H9 (cell line): ENCODE data around the gene RHOJ. TPM values are rescaled to one million over a fixed set of nuclear protein-coding genes. Genes with fewer than 3 reads are reported as not detected.

Source experiments
- DNase-seq: peaks from one replicate; pipeline ENCODE4 v3.0.0-alpha.2; 2017
- H2AFZ ChIP-seq: one replicate; pipeline ENCODE4 v1.6.1; 2013; ENCODE audit warnings: mild to moderate bottlenecking, low read length, control low read depth, moderate library complexity
- H2AK5ac ChIP-seq: 2 replicates; pipeline ENCODE4 v1.6.1; 2013; ENCODE audit warnings: low read length, control low read depth, mixed read lengths; ENCODE audit not compliant: insufficient read length
- H2BK120ac ChIP-seq: one replicate; pipeline ENCODE4 v1.6.1; 2013; ENCODE audit warnings: low read depth, mild to moderate bottlenecking, low read length, control low read depth, inconsistent platforms; ENCODE audit not compliant: poor library complexity, severe bottlenecking
- H2BK12ac ChIP-seq: 2 replicates; pipeline ENCODE4 v1.6.1; 2013; ENCODE audit warnings: low read length, control low read depth, mixed read lengths, low read depth; ENCODE audit not compliant: insufficient read length
- H2BK15ac ChIP-seq: 2 replicates; pipeline ENCODE4 v1.6.1; 2013; ENCODE audit warnings: low read depth, low read length, control low read depth
- H2BK20ac ChIP-seq: one replicate; pipeline ENCODE4 v1.6.1; 2013; ENCODE audit warnings: low read depth, mild to moderate bottlenecking, low read length, control low read depth, inconsistent platforms; ENCODE audit not compliant: poor library complexity, severe bottlenecking
- H2BK5ac ChIP-seq: 2 replicates; pipeline ENCODE4 v1.6.1; 2013; ENCODE audit warnings: low read length, control low read depth, mixed read lengths; ENCODE audit not compliant: insufficient read length
- H3K14ac ChIP-seq: 2 replicates; pipeline ENCODE4 v1.6.1; 2013; ENCODE audit warnings: low read length, control low read depth; ENCODE audit not compliant: insufficient read depth
- H3K18ac ChIP-seq: 2 replicates; pipeline ENCODE4 v1.6.1; 2013; ENCODE audit warnings: low read depth, mild to moderate bottlenecking, mixed read lengths, low read length, control low read depth; ENCODE audit not compliant: insufficient read length
- H3K23ac ChIP-seq: 2 replicates; pipeline ENCODE4 v1.6.1; 2013; ENCODE audit warnings: low read length, control low read depth, mixed read lengths, low read depth; ENCODE audit not compliant: insufficient read length
- H3K23me2 ChIP-seq: 2 replicates; pipeline ENCODE4 v1.6.1; 2013; ENCODE audit warnings: low read depth, mild to moderate bottlenecking, mixed read lengths, low read length, control low read depth; ENCODE audit not compliant: insufficient read length, poor library complexity, severe bottlenecking
- H3K27ac ChIP-seq: 2 replicates; pipeline ENCODE4 v1.5.1; 2013; ENCODE audit warnings: low read length, control low read depth, mixed read lengths, low read depth; ENCODE audit not compliant: insufficient read length
- H3K27me3 ChIP-seq: 2 replicates; pipeline ENCODE4 v1.6.1; 2013; ENCODE audit warnings: low read length, control low read depth, inconsistent platforms; ENCODE audit not compliant: insufficient read depth
- H3K4ac ChIP-seq: 2 replicates; pipeline ENCODE4 v1.6.1; 2013; ENCODE audit warnings: low read depth, mild to moderate bottlenecking, control low read depth, inconsistent platforms, low read length, moderate library complexity
- H3K4me1 ChIP-seq: 2 replicates; pipeline ENCODE4 v1.6.1; 2013; ENCODE audit warnings: low read length, control low read depth, inconsistent platforms; ENCODE audit not compliant: insufficient read depth
- H3K4me2 ChIP-seq: 2 replicates; pipeline ENCODE4 v1.6.1; 2013; ENCODE audit warnings: low read length, control low read depth, mixed read lengths; ENCODE audit not compliant: insufficient read length, insufficient read depth
- H3K56ac ChIP-seq: 2 replicates; pipeline ENCODE4 v1.6.1; 2013; ENCODE audit warnings: low read depth, mild to moderate bottlenecking, mixed read lengths, low read length, control low read depth; ENCODE audit not compliant: insufficient read length
- H3K79me1 ChIP-seq: 2 replicates; pipeline ENCODE4 v1.6.1; 2013; ENCODE audit warnings: low read depth, mild to moderate bottlenecking, moderate library complexity, low read length, control low read depth, inconsistent platforms; ENCODE audit not compliant: insufficient read depth, poor library complexity, severe bottlenecking
- H3K79me2 ChIP-seq: 2 replicates; pipeline ENCODE4 v1.6.1; 2013; ENCODE audit warnings: low read length, control low read depth, inconsistent platforms; ENCODE audit not compliant: insufficient read depth
- H3K9ac ChIP-seq: 2 replicates; pipeline ENCODE4 v1.6.1; 2013; ENCODE audit warnings: low read length, control low read depth, mixed read lengths; ENCODE audit not compliant: insufficient read length; ENCODE audit errors: extremely low read depth
- H3K9me3 ChIP-seq: one replicate; pipeline ENCODE4 v1.6.1; 2013; ENCODE audit warnings: low read depth, low read length, inconsistent platforms; ENCODE audit not compliant: control insufficient read depth
- H3T11ph ChIP-seq: one replicate; pipeline ENCODE4 v1.6.1; 2013; ENCODE audit warnings: mild to moderate bottlenecking, low read length, control low read depth, inconsistent platforms
- H4K20me1 ChIP-seq: one replicate; pipeline ENCODE4 v1.6.1; 2013; ENCODE audit not compliant: control insufficient read depth, insufficient read length, insufficient read depth
- H4K5ac ChIP-seq: 2 replicates; pipeline ENCODE4 v1.6.1; 2013; ENCODE audit warnings: low read depth, mild to moderate bottlenecking, mixed read lengths, low read length, control low read depth; ENCODE audit not compliant: insufficient read length
- H4K8ac ChIP-seq: replicated peaks from 2 replicates; pipeline ENCODE4 v1.6.1; 2013; ENCODE audit warnings: low read length, control low read depth, mixed read lengths, low read depth; ENCODE audit not compliant: insufficient read length
- H4K91ac ChIP-seq: 2 replicates; pipeline ENCODE4 v1.6.1; 2013; ENCODE audit warnings: low read depth, mild to moderate bottlenecking, moderate library complexity, mixed read lengths, low read length, control low read depth; ENCODE audit not compliant: insufficient read length
- H3K27ac Mint-ChIP-seq, 3 experiments: 2 replicates in 2 of 3; 3 replicates in 1 of 3; pipeline ENCODE4 v1.8.0; 2020 to 2021; ENCODE audit warnings: mixed read lengths in 3 of 3, mild to moderate bottlenecking in 1 of 3, moderate library complexity in 1 of 3
- H3K27me3 Mint-ChIP-seq: 2 replicates; pipeline ENCODE4 v1.8.0; 2021; ENCODE audit warnings: low read depth, mild to moderate bottlenecking, moderate library complexity, mixed read lengths
- H3K36me3 Mint-ChIP-seq, 3 experiments: 2 replicates in 2 of 3; 3 replicates in 1 of 3; pipeline ENCODE4 v1.8.0; 2020 to 2021; ENCODE audit warnings: low read depth in 3 of 3, mixed read lengths in 3 of 3; ENCODE audit not compliant: insufficient read depth in 1 of 3
- H3K4me1 Mint-ChIP-seq, 2 experiments: 2 replicates each; pipeline ENCODE4 v1.8.0; 2020; ENCODE audit warnings: mixed read lengths in 2 of 2
- H3K4me3 Mint-ChIP-seq, 2 experiments: 2 replicates in 1 of 2; 3 replicates in 1 of 2; pipeline ENCODE4 v1.8.0; 2020 to 2021; ENCODE audit warnings: mild to moderate bottlenecking in 2 of 2, mixed read lengths in 2 of 2, moderate library complexity in 1 of 2
- H3K9me3 Mint-ChIP-seq, 2 experiments: 2 replicates in 1 of 2; 3 replicates in 1 of 2; pipeline ENCODE4 v1.8.0; 2020; ENCODE audit warnings: mild to moderate bottlenecking in 2 of 2, mixed read lengths in 2 of 2, moderate library complexity in 1 of 2
- WGBS: extraction: QIAGEN DNeasy Blood & Tissue Kit; methylation state at CpG from one replicate; pipeline ENCODE4 v1.1.7; 2013; ENCODE audit warnings: missing lambda C conversion rate, low lambda C conversion rate, mixed read lengths; ENCODE audit not compliant: insufficient read length; ENCODE audit errors: extremely low coverage; 5-methylcytosine and 5-hydroxymethylcytosine counted together
- total RNA-seq: library from RNA; stranded (reverse); gene quantifications from 2 replicates; pipeline ENCODE4 v1.2.1, GENCODE V29; 2021
- TF ChIP-seq, protein P1 (sequence below): fragments of 200-600 bp; sonication (generic); conservative IDR thresholded peaks from 3 replicates; pipeline ENCODE4 v1.8.0; 2021; ENCODE audit warnings: antibody characterized with exemption, mild to moderate bottlenecking

The RHOJ gene
- total RNA-seq, 1 experiment from 2014 or later = not detected

- DNase-seq = no peak
- Histone ChIP-seq H2BK5ac (no peak overlapping the region), H3K27ac (no peak overlapping the region), H3K79me2 (no peaks in the 10 kb centered on the region), H3K9ac (no peak overlapping the region), H2BK120ac (no peak overlapping the region), H2BK20ac (no peak overlapping the region), H2AK5ac (no peak overlapping the region), H3K4ac (no peak overlapping the region), H3K23me2 (no peaks in the 10 kb centered on the region), H4K8ac (no peak overlapping the region), H3K18ac (no peak overlapping the region), H3K14ac (no peak overlapping the region), H3T11ph (no peak overlapping the region), H4K20me1 (no peaks in the 10 kb centered on the region), H3K4me2 (no peak overlapping the region), H2AFZ (no peak overlapping the region), H3K9me3 (no peaks in the 10 kb centered on the region), H3K23ac (no peak overlapping the region), H4K5ac (no peak overlapping the region), H3K4me1 (no peaks in the 10 kb centered on the region), H2BK12ac (no peak overlapping the region), H3K27me3 (no peaks in the 10 kb centered on the region), H3K56ac (no peak overlapping the region), H4K91ac (no peak overlapping the region), H3K79me1 (no peaks in the 10 kb centered on the region), H2BK15ac (no peak overlapping the region)
- WGBS = no CpG with 5 or more reads among the region's 11 CpGs
- Mint-ChIP-seq H3K4me1 (peaks cover 12 to 13% of the 10 kb centered on the region in 2 experiments), H3K4me3 (no peak overlapping the region), H3K9me3 (peaks cover 19 to 21% of the 10 kb centered on the region in 2 experiments), H3K36me3 (peaks cover 8 to 27% (median 21%) of the 10 kb centered on the region in 3 experiments), H3K27me3 (no peaks in the 10 kb centered on the region; the same call in 1 of the 2 replicates), H3K27ac (no peak overlapping the region)
- TF ChIP-seq, protein P1, sequence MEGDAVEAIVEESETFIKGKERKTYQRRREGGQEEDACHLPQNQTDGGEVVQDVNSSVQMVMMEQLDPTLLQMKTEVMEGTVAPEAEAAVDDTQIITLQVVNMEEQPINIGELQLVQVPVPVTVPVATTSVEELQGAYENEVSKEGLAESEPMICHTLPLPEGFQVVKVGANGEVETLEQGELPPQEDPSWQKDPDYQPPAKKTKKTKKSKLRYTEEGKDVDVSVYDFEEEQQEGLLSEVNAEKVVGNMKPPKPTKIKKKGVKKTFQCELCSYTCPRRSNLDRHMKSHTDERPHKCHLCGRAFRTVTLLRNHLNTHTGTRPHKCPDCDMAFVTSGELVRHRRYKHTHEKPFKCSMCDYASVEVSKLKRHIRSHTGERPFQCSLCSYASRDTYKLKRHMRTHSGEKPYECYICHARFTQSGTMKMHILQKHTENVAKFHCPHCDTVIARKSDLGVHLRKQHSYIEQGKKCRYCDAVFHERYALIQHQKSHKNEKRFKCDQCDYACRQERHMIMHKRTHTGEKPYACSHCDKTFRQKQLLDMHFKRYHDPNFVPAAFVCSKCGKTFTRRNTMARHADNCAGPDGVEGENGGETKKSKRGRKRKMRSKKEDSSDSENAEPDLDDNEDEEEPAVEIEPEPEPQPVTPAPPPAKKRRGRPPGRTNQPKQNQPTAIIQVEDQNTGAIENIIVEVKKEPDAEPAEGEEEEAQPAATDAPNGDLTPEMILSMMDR = no peak
Observed at GRCh38 chr14:63269561-63270225, 65.5 kb downstream of the RHOJ start.
